Uterus (tissue), 2 donors: ENCODE measurements around the gene CFAP61.

Experiments
- CTCF ChIP-seq, 4 experiments: fragments of 200-600 bp in 2 of 4; fragments of 450-650 bp in 2 of 4; sonication (generic) in 2 of 4; IDR thresholded peaks; one replicate each; pipeline ENCODE4 v1.5.1; 2016 to 2019; ENCODE audit warnings: antibody characterized with exemption in 4 of 4, mild to moderate bottlenecking in 2 of 4, moderate library complexity in 1 of 4
- POLR2A ChIP-seq, 2 donors: fragments of 450-650 bp; IDR thresholded peaks; one replicate each; pipeline ENCODE4 v1.6.1; 2016; ENCODE audit warnings: antibody characterized with exemption in 2 of 2, mild to moderate bottlenecking in 1 of 2, moderate library complexity in 1 of 2

GRCh38 chr20:20199361-20200160 is 147.2 kb downstream of the CFAP61 start:
- no peak for TF ChIP-seq CTCF (IDR thresholded peaks at IDR 0.05)
- no peak for TF ChIP-seq POLR2A (IDR thresholded peaks at IDR 0.05)
